NCI-H2081 treated with DMSO at 0.1 percent for 48 hours (cell line): ENCODE results near the gene TRIM31.

ENCODE experiments used
- DNase-seq: peaks from one replicate; lab custom pipeline; 2025; lab: John Stamatoyannopoulos, UW

Gene TRIM31

DNA sequence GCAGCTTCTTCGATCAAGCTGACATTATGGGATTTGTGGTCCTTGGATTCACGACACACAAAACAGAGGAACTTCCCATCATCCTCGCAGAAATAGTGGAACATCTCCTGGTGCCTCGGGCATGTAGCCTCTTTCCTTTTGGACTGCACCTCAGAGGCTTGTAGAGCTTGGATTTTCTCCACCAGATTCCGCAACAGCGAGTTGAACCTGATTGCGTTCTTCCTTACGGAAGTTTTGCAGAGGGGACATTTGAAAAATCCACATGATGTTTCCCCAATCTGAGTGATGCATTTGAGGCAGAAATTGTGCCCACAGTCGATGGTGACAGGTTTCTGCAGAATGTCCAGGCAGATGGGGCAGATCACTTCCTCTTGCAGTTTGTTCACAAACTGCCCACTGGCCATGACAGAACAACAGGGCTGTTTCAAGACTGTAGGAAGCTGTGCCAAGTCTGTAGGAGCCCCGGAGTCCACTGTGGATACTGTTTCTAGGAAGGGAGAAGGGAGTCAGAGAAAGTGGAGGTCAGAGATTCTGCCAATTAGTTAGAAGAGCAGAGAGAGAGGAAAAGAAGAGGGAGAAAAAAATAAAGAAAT lies 392 bp downstream of the TRIM31 start:
- no peak for DNase-seq

DNA sequence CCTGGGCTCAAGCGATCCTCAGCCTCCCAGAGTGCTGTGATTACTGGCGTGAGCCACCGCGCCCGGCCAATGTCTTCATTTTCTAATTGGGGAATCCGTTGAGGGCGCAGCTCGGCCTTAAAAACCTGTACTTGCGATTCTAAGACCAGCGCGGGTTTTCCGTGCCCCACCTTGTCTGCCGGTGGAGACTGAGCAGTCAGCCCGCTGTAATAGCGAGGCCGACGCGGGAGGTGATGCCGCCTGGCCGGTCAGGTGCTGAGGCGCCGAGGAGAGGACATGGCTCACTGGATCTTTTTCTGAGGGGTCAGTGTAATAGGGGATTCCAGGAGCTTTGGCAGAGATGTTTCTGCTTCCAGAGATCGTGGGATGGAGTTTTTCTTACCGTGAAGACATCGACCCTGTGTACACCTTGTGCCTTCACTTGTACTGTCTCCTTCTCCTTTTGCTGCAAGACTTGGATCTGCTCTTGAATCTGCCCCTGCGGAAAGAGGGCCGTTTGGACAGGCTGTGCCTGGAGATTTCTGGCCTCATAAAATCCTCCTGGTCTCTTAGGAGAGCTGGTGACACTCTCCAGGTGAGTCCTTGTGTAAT lies 1.5 kb downstream of the TRIM31 start:
- no peak for DNase-seq

DNA sequence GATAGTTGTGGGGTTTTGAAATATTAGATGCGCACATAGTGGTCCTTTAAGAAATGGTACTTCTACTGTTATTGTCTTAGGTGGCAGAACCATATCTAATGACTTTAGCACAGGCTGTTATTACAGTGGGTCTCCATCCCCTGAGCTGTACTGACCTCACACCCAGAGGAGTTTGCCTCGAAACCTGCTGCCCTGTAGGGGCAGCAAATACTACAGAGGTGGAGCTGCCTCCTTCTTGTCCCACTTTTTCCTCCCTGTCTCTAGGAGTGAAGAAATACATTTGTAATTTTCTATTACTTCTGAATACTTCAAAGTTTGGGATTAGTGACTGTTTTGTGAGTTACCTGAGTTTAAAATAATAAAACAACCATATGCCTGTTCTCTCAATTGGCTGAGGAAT lies 8.2 kb downstream of the TRIM31 start:
- no peak for DNase-seq

DNA sequence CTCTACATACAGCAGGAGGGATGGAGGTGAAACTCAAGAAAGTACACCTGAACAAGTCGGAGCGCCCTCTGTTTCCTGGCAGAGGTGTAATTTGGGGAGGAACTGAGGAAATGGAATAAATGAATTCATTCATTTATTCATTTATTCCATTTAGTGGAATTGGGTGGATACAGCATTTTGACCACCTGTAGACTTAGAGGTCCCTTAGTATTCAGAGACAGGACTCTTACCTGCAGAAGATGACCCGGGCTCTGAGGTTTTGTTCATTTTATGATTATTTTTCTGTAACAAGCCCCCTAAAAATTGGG lies 9.1 kb downstream of the TRIM31 start:
- DNase-seq = no peak

DNA sequence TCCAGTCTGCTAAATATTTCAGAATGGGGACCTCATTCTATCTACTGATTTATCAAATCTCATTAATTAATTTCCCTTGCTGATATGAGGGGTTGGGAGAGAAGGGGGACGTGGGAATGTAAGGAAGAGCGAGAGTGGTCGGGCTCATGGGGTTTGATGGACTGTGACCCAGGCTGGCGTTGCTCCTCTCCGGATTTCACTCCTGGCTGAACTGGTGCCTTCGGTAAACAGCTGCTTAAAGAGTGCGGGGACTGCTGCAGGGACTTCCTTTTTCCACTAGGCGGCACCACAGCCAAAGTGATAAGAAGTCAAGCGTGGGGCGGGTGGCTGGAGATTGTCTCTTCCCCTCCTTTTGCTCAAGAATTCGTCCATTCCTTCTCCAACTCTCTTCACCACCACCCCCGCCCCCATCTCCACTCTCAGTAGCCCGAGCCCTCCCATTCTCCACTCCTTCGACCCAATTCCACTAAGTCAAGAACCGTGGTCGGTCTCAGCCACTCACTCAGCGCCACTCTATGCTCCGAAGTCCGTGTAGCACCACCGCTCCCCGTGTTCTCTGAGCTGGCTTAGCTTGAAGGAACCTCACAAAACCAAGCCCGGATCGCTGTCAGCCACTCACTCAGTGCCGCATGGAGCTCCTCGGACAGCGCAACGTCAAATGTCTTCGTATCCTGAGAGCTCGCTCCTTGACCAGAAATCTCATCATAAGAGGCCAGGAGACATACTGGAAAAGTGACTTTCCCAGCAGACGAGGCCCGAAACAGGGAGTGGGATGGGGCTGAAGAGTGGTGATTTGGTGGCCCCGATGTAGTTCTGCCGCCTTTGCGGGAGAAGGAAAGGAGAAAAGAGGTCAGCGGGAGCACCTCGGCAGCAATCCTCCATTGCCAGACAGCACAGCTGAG lies 9.7 kb downstream of the TRIM31 start:
- DNase-seq = peak; percentile 37

DNA sequence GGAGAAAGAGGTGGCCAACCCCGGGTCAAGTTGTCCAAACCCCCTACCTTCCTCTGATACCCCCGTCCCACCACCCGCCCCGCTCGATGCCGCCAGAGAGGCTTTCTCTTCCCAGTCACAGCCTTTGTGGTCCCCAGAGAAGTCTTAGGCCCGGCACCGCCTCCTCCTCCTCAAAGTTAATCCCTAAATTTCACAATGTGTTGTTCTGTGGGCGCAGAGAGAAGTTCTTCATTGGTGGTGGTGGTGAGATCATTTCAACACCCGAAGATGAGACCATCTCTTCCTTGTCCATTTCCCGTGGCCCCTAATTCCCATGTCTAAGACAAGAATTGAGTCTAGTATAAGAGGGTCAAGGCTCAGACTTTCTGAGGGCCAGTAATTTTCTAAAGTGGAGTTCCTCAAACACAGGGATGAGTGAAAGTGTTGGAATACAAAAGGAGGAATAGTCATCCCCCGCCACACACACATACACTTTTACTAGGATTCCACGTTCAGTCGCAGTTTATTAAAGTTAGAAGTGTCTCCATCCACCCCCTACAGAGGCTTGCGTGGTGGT lies 10.4 kb downstream of the TRIM31 start:
- DNase-seq = no peak

DNA sequence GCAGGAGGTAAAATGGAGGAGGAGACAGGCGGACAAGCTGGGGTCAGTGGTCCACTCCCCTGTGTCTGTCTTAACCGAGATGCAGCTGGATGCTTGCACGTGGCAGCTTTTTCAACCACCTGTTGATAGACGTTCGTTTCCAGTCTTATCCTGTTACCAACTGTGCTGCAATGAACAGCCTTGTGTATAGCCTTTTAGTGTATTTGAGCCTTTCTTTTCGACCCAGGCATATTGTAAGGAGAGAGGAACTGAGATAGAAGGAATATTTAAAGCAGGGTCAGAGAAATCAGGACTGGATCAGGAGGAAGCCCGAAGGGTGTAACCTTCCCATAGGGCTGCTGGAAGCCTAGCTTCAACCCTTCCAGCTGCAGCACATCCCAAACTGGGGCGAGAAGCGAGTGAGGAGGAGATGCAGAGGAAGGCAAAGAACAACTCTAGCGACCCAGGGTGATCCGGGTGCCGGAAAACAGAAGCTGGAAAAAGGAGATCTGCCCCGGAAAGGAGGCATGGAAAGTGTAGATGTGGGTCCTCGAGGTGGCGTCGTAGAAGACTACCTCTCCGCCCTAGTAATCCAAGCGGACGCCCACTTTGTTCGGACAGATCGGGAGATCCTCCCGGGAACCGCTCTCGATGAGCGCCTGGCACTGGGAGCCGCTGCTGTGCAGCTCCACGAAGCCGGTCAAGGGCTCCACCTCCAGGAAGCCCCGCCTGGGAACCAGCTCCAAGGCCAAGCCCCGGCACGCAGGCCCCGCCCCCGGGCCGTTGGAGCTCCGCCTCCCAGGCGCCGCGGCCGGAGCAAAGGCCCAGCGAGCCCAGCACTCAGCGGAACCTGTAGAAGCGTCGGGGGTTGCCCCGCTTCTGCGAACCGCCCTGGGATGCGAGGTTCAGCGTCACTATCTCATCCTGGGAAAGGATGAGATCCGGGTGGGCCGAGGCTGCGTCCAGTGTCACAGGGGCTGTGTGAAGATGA lies 11.2 kb downstream of the TRIM31 start:
- peak; percentile 33 for DNase-seq

DNA sequence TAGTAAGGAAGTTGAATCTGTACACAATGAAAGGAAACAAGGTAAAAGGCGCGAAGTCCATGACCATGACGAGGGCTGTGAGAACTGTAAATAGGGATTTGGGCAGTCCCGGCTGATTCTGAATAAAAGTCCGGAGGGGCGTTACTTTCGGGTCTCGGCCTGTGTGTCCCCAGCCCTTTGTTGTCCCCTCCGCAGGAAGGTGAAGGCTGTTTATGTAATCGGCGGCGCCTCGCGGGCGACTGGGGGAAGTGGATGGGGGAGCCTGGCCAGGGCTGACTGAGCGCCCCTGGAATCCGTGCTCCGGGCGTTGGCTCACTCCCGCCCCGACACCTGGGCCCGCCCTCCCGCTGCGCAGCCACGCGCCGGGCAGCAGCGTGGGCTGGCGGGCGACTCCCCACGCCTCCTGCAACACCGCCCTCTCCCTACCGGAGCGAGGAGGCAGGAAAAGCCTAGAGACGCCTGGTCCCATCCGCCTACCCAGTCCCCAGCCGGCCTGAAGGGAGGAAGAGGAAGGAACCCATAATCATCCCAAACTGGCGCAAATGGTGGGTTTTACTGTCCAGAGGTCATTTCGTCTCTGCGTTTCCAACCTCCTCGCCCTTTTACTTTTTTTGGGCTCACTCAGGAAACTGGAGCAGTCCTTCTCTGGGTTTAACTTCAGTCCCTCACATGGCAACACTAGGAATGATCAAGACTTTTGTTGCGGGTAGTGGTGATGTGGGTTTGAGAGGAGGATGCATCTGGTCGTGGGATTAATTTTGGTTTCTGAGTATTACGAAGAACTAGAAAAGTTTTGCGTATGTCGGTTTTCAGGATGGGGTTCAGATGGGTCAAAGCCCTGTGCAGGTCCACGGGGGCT lies 12.1 kb downstream of the TRIM31 start:
- no peak for DNase-seq

DNA sequence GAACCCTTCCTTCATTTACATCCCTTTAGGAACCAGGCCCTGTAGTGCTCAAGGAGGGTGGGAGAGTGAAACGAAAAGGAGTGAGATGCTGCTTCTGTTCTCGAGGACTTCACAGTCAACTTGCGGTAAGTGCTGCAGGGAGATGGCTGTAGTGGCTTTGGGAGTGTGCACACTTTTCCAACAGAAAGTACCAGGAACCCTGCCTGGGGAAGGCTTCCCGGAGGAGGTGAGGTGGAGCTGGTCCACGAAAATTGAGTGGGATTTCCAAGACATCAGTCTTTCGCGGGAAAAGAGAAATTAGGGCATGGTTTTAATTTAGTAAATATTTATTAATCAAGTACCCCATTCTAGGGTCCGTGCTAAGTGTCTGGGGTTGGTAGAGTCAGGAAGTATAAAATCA lies 12.7 kb downstream of the TRIM31 start:
- no peak for DNase-seq

DNA sequence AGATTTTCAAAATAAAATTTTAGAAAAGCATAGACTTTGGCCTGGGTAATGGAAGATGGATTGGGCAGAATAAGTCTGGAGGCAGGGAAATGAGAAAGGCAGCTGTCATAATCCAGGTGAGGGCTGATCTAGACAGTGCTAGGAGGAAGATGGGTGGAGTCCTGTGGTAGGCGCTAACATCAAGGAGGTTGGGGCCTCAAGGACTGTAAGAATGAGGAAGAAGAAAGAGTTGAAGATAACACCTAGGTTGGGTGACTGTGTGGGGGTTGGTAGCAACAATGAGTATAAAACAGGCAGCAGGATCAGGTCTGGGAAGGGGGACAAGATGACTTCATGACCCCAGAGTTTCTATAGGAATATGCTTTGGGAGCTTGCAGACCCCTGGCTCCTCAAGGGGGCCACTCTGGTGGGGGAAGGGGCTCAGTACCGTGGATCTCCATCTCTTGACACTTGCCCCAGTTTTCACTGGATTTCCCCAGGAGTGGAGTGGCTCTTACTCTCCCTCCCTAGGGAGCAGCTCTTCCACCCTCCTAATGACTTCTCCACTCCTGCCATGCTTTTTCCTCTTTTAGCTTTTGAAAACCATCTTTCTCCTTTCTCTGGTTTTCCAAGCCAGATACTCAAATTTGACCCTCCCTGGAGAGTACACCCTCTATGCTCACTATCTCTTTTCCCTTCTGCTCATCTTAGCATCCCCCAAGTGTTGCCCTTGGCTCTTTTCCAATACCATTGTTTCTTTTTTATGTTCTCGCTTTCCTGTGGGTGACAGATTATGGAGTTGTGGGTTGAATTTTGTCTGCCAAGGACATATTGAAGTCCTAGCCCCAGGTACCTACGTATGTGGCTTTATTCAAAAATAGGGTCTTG lies 14.8 kb downstream of the TRIM31 start:
- no peak for DNase-seq

DNA sequence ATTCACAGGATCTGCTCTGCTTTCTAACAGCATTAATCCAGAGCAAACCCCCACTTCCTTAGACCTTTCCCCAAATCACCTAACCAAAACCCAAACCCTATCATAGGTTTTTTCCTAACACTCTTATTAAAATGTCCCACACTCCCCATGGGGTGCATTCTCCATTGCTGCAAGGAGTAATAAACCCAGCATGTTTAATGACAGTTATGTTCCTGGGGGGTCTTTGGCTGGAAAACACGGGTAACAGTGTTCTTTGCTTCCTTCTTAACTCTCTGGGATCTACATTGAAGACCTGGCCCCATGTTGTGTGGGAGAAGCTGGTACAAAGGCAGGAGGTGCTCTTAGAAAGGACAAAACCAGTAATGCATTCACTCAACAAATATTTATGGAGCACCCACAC lies 16.1 kb downstream of the TRIM31 start:
- DNase-seq = no peak

DNA sequence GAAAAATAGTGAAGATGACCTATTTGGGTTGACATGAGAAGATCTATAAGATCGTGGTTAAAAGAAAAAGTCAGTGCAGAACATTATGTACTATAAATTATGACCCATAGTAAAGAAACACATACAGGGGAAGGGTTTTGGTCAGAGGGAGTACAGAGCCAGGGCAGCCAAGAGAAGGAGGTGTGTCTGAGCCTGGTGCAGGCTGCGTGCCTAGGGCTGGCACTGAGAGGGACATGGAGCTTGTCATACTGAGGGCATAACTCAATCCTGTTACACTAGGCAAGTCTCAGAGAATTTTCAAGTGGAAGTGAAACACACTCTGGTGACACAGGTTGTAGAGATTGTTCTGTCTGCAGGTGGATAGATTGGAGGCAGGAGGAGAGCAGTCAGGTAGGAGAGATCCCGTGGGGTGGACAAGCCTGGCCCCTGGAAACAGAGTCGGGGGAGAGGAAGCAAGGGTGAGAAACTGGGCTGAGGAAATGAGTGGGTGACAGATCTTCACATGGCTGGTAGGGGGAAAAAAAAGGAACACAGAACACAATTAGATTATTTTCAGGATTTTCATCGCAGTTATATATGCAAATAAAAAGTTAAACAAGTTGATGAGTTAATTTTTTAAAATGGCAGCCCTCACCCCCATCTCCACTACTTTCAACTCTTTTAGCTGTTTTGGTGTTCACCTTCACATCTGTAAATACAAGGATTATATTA lies 18.8 kb downstream of the TRIM31 start:
- no peak for DNase-seq

DNA sequence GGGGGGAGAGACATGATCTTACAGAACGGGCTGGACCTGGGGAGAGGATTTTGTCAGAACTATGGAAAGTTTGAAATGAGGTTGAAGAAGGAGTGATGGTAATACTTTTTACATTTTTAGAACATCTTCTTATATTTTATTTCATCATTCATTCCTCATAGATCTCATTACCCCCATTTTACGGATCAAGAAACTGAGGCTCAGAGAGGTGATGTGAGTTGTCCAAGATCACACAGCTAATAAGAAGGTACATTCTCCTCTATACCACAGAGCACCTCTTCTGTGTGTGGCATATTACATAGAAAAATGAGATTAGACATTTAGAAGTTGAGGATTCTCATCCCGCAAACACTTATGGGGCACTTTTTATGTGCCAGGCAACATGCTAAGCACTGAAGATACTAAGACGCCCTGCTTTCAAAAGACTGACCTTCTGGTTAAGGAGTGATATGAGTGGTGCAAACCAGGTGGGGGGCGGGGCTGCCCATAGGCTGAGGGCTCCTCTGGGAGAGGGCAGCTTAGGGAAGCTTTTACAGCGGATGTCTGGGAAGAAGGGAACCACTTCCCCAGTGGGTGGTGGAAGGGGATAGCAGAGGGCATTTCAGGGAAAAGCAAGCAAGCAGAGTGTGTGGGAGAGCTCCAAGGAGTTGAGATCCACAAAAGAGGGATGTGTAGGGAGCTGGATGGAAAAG lies 19.9 kb downstream of the TRIM31 start:
- no peak for DNase-seq

DNA sequence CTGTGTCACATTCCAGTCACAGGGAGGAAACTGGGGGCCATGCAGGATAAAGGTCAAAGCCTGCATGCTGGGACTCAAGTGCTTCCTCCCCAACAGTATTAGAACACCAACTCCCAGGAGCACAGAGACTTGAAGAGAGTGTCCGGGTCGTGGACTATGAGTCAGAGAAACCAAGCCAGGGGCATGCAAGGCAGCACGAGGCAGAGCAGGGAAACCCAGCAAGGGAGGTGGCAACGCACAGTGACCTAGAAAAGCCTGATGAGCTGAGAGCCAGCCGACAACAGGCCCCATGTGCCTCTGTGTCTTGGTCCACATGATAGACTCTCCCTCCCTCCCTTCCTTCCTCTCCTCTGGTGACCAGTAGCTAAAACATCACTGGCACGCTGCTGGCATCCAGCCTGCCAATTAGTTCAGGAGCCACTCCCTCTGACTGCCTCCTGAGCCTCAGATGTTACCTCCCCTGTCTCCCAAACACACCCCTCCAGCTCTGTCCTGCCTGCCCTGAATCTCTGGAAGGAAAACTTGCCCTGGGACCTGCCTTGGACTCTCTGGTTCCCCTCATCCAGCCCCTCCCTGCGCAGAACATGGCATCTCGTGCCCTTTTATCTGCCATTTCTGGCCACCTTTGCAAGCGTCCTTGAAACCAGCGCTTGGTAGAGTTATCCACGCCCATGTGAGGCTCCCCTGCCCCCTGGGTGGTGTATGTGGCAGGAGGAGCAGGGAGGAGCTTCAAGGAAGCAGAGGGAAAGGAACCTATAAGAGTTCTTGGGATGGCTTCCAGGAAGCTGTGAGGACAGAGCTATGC lies 21.1 kb downstream of the TRIM31 start:
- no peak for DNase-seq

DNA sequence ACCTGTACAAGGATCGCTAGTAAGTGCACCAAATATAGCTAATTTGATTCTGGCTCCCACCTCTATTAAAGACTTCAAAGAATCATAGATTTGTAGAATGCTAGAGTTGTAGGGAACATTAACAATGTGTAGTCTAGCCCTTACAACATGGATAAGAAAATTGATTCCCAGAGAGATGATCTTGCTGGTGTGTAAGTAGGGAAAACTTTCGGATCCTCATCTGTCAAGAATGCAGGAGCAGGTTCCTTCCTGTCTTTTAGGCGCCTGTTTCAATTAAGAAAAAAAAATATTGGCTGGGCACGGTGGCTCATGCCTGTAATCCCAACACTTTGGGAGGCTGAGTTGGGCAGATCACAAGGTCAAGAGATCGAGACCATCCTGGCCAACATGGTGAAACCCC lies 25.0 kb downstream of the TRIM31 start:
- DNase-seq = no peak

DNA sequence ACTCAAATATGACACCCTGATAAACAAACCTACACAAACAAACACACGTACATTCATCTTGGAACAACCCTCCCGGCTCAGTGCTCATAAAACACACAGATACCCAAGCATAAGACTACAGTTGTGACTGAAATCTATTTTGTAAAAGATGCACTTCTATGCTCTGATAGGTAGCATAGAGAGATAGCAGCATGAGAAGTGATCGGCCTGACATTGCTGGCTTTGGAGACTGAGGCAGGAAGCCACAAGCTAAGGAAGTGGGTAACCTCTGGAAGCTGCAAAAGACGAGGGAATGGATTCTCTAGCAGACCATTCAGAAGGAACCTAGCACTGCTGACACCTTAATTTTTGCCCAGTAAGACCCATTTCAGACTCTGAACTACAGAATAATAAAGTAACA lies 35.7 kb downstream of the TRIM31 start:
- no peak for DNase-seq

DNA sequence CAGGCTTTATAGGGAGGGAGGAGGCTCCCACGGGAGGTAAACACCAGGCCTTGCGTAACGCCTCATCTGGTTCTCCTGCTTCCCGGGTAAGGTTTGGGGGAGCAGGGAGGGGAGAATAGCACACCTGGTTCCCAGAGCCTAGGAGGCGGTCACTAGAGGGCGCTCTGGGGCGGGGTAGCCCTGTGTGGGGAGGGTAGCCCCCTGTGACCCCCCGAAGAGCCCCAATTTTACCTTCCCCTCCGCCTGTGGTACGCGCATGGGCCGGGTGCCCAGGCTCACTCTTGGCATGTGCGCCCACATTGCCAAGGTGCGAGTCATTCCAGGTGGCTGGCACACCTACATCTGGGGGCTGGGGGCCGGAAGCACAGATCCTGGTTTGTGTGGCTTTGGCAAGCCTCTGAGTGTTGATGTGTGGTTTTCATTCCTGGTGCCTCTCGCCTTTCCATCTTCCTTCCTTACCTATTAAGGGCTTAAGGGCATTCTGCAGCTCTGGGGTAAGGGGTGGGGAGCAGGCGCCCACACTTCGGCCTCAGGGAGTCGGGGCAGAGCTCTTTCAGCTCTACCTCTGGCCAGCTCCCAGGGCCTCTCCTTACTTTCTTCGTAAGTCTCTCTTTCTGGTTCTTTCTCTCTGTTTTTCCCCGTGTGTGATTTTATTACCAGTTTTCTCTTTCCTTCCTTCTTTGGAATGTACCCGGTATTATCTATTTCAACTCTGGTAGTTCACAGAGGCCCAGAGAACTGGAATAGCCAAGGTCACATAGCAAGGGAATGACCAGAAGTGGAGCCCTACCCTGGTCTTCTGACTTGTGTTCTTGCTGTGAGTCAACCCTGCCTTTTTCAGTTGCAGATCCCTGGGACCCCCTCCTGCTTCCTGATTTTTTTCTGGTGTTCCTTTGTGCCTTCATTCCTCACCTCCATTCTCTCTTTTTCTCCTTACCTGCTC lies 36.8 kb downstream of the TRIM31 start:
- no peak for DNase-seq
